ENCODE data around the gene ABCA3.
"Not testable (repeated sequence)": the region's sequence is repeated elsewhere in the genome, so short reads cannot be mapped to it uniquely, and the experiment has no call there.

- not testable (repeated sequence) for TF ChIP-seq POLR2A, POLR2AphosphoS5, EP300 (IDR thresholded peaks at IDR 0.05)
- TF ChIP-seq, protein P1, sequence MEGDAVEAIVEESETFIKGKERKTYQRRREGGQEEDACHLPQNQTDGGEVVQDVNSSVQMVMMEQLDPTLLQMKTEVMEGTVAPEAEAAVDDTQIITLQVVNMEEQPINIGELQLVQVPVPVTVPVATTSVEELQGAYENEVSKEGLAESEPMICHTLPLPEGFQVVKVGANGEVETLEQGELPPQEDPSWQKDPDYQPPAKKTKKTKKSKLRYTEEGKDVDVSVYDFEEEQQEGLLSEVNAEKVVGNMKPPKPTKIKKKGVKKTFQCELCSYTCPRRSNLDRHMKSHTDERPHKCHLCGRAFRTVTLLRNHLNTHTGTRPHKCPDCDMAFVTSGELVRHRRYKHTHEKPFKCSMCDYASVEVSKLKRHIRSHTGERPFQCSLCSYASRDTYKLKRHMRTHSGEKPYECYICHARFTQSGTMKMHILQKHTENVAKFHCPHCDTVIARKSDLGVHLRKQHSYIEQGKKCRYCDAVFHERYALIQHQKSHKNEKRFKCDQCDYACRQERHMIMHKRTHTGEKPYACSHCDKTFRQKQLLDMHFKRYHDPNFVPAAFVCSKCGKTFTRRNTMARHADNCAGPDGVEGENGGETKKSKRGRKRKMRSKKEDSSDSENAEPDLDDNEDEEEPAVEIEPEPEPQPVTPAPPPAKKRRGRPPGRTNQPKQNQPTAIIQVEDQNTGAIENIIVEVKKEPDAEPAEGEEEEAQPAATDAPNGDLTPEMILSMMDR (IDR thresholded peaks at IDR 0.05): not testable (repeated sequence)
Observed at GRCh38 chr16:2240331-2240730, 100.2 kb downstream of the ABCA3 start.

Measured in gastroesophageal sphincter (tissue), 3 donors.